GM19452 (cell line): ENCODE results near the gene FMR1.

Experiments used
- ATAC-seq: cut with Tn5 transposase; IDR thresholded peaks from one replicate; pipeline ENCODE4 v1.9.1; 2021; ENCODE audit not compliant: unreplicated experiment

FMR1 gene

GRCh38 chrX:147911192-147912022 lies at the start of gene FMR1:
FMR1 (plus strand) TSS chrX:147911919; CDS start chrX:147912180, 261 bp downstream.
- peak; percentile 81 for ATAC-seq

- peak; percentile 98 for ATAC-seq
These were observed 35.7 kb upstream of the FMR1 start for GRCh38 chrX:147875866-147876596.

- ATAC-seq = no peak
These were observed 34.7 kb upstream of the FMR1 start for GRCh38 chrX:147876849-147877646.

- no peak for ATAC-seq
These were observed 34.0 kb upstream of the FMR1 start for GRCh38 chrX:147877726-147878125.

- peak; percentile 82 for ATAC-seq
These were observed 26.8 kb upstream of the FMR1 start for GRCh38 chrX:147884958-147885357.

- ATAC-seq = no peak
These were observed 21.0 kb upstream of the FMR1 start for GRCh38 chrX:147890756-147891155.

- ATAC-seq = no peak
These were observed 19.8 kb upstream of the FMR1 start for GRCh38 chrX:147891896-147892295.

- ATAC-seq = no peak
These were observed 18.0 kb upstream of the FMR1 start for GRCh38 chrX:147893741-147894140.

- ATAC-seq = no peak
These were observed 17.3 kb upstream of the FMR1 start for GRCh38 chrX:147894366-147894963.

GRCh38 chrX:147897117-147897516 lies 14.6 kb upstream of the FMR1 start:
- ATAC-seq = no peak

GRCh38 chrX:147898951-147899350 lies 12.8 kb upstream of the FMR1 start:
- no peak for ATAC-seq

GRCh38 chrX:147899379-147900114 lies 12.2 kb upstream of the FMR1 start:
- ATAC-seq = peak; percentile 98

- no peak for ATAC-seq
These were observed 11.4 kb upstream of the FMR1 start for GRCh38 chrX:147900349-147900748.

- no peak for ATAC-seq
These were observed 10.1 kb upstream of the FMR1 start for GRCh38 chrX:147901461-147902126.

GRCh38 chrX:147902270-147902669 lies 9.4 kb upstream of the FMR1 start:
- no peak for ATAC-seq

- no peak for ATAC-seq
These were observed 3.6 kb upstream of the FMR1 start for GRCh38 chrX:147908106-147908505.

- no peak for ATAC-seq
These were observed 1.1 kb upstream of the FMR1 start for GRCh38 chrX:147910607-147911006.

GRCh38 chrX:147912093-147912801 lies 528 bp downstream of the FMR1 start:
- peak; percentile 37 for ATAC-seq

- ATAC-seq = no peak
These were observed 1.9 kb downstream of the FMR1 start for GRCh38 chrX:147913570-147913969.
